SK-N-SH (cell line): ENCODE measurements around the gene RASGRF2.

ENCODE experiments used
- CHD2 ChIP-seq: fragments of 150-350 bp; IDR thresholded peaks from 2 replicates; pipeline ENCODE4 v1.6.1; 2018; ENCODE audit warnings: low read length; ENCODE audit not compliant: partially characterized antibody
- CTCF ChIP-seq: fragments of 200-600 bp; sonication (generic); IDR thresholded peaks from 2 replicates; pipeline ENCODE4 v1.6.1; 2017; ENCODE audit warnings: antibody characterized with exemption, mild to moderate bottlenecking, moderate library complexity
- EP300 ChIP-seq, 2 experiments: IDR thresholded peaks; 2 replicates each; pipeline versions ENCODE4 v1.4.0 to v1.6.1; 2012; ENCODE audit warnings: borderline replicate concordance in 1 of 2, low read depth in 1 of 2, low read length in 1 of 2
- EZH2phosphoT487 ChIP-seq: fragments of 200-600 bp; sonication (generic); IDR thresholded peaks from 2 replicates; pipeline ENCODE4 v1.6.1; 2017; ENCODE audit warnings: low read depth, mixed run types, mild to moderate bottlenecking, antibody characterized with exemption, moderate library complexity, borderline replicate concordance
- GATA2 ChIP-seq: sonication (generic); formaldehyde crosslinking; IDR thresholded peaks from 2 replicates; pipeline ENCODE4 v1.5.0; 2020; ENCODE audit warnings: mild to moderate bottlenecking, missing genetic modification reagents
- MAX ChIP-seq: IDR thresholded peaks from 2 replicates; pipeline ENCODE4 v1.4.0; 2012; ENCODE audit warnings: low read depth
- NFIC ChIP-seq: IDR thresholded peaks from 2 replicates; pipeline ENCODE4 v1.4.0; 2012; ENCODE audit warnings: borderline replicate concordance
- NRF1 ChIP-seq: IDR thresholded peaks from 2 replicates; pipeline ENCODE4 v1.6.1; 2012; ENCODE audit warnings: low read depth, mild to moderate bottlenecking, low read length
- POLR2AphosphoS5 ChIP-seq: IDR thresholded peaks from 2 replicates; pipeline ENCODE4 v1.6.1; 2012; ENCODE audit warnings: low read depth, low read length
- RAD21 ChIP-seq: IDR thresholded peaks from 2 replicates; pipeline ENCODE4 v1.6.1; 2012; ENCODE audit warnings: mild to moderate bottlenecking, low read length
- REST ChIP-seq: IDR thresholded peaks from 2 replicates; pipeline ENCODE4 v1.6.1; 2012; ENCODE audit warnings: mild to moderate bottlenecking, low read depth, low read length, moderate library complexity
- RXRA ChIP-seq: IDR thresholded peaks from 2 replicates; pipeline ENCODE4 v1.4.0; 2012; ENCODE audit warnings: low read depth, mild to moderate bottlenecking, borderline replicate concordance
- SMC3 ChIP-seq: IDR thresholded peaks from 2 replicates; pipeline ENCODE4 v1.6.1; 2012; ENCODE audit warnings: low read depth, low read length, improper control_type of control experiment
- YY1 ChIP-seq: IDR thresholded peaks from 2 replicates; pipeline ENCODE4 v1.4.0; 2012; ENCODE audit warnings: low read depth, mild to moderate bottlenecking

DNA sequence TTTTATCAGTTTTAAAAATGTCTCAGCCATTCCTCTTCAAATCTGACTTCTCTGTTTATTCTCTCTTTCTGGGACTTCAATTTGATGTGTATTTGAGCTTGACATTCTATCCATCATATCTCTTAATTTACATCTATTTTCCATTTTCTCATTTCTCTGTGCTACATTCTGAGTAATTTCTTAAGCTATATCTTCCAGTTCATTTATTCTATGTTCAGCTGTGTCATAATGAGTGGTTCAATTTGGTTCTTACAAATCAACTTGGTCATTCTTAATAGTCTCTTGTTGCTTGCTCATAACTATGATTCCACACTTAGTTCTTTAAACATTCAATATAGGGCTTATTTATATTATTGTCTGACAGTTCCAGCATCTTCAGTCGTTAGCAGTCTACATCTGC, 289.8 kb downstream of the RASGRF2 start:
- TF ChIP-seq EP300 (IDR thresholded peaks at IDR 0.05; ENCODE audit: borderline replicate concordance in 1 of 2, low read depth in 1 of 2, low read length in 1 of 2) (no peak), GATA2 (CRISPR knock-in tag) (no peak), MAX (no peak), RXRA (no peak), CTCF (no peak), YY1 (no peak), NRF1 (no peak), POLR2AphosphoS5 (no peak), CHD2 (no peak), RAD21 (no peak), REST (no peak), EZH2phosphoT487 (no peak), SMC3 (no peak), NFIC (no peak)
